Tibial artery (tissue), 4 donors: Measurements from ENCODE around the gene WLS.

ENCODE experiments used
- DNase-seq, 2 donors: peaks; one replicate each; pipeline ENCODE4 v3.0.0-alpha.2; 2019
- H3K27ac ChIP-seq, 2 donors: fragments of 200-600 bp; sonication (generic) in 1 of 2; 1 replicate in 1 of 2; 2 replicates in 1 of 2; pipeline ENCODE4 v1.5.1; 2018 to 2019; ENCODE audit warnings: mild to moderate bottlenecking in 1 of 2
- H3K27me3 ChIP-seq, 2 donors: fragments of 200-600 bp; sonication (generic) in 1 of 2; one replicate each; pipeline versions ENCODE4 v1.5.1 to v1.6.0; 2016 to 2019
- H3K36me3 ChIP-seq, 3 donors: fragments of 200-600 bp; sonication (generic) in 2 of 3; one replicate each; pipeline ENCODE4 v1.5.1; 2016 to 2019; ENCODE audit warnings: mild to moderate bottlenecking in 2 of 3
- H3K4me1 ChIP-seq, 4 donors: fragments of 200-600 bp; sonication (generic) in 2 of 4; 1 replicate in 3 of 4; 2 replicates in 1 of 4; pipeline ENCODE4 v1.5.1; 2016 to 2019
- H3K4me3 ChIP-seq, 2 donors: fragments of 200-600 bp; sonication (generic) in 1 of 2; 1 replicate in 1 of 2; 2 replicates in 1 of 2; pipeline ENCODE4 v1.5.1; 2018 to 2019; ENCODE audit warnings: mild to moderate bottlenecking in 2 of 2
- H3K9me3 ChIP-seq, 3 donors: fragments of 200-600 bp; sonication (generic) in 1 of 3; one replicate each; pipeline ENCODE4 v1.5.1; 2016 to 2019
- intact Hi-C: fragments of 100-400 bp; cut with DNase I; formaldehyde crosslinking; loops from one replicate; pipeline ENCODE4 v1.15.0; 2023; ENCODE audit warnings: low total_unique reads
- TF ChIP-seq, protein P1 (sequence below), 2 experiments: fragments of 200-600 bp in 1 of 2; fragments of 450-650 bp in 1 of 2; IDR thresholded peaks; one replicate each; pipeline ENCODE4 v1.5.1; 2017 to 2019; ENCODE audit warnings: antibody characterized with exemption in 2 of 2, mild to moderate bottlenecking in 1 of 2, moderate library complexity in 1 of 2

The WLS gene

DNA sequence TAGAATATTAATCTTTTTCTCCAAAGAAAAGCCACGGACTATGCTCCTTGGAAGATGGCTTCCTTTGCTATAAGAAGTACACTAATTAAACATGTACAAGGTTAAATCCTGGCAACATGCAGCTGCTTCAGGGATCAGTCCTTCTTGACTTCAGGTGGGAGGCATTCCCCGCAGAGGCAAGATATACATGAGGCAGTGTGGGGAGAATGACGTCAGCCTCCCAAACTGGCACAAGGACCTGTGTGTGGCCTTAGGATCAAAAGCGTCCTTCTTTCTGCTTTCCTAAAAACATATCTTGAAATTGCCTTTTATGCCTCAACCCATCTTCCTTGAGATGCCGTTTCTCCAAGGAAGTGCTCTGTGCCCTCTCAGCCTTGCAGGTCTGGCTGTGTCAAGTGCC, 90.3 kb downstream of the WLS start:
- Histone ChIP-seq H3K9me3 (no peaks in the 10 kb centered on the region), H3K27ac (peak overlapping the region; percentile 21 to 52), H3K4me3 (no peak overlapping the region), H3K27me3 (no peaks in the 10 kb centered on the region), H3K4me1 (peaks cover 0 to 22% (median 9%) of the 10 kb centered on the region in 4 donors), H3K36me3 (peaks cover 17 to 20% (median 18%) of the 10 kb centered on the region in 3 donors)
- DNase-seq: no peak
- intact Hi-C loops: no loop called here
- TF ChIP-seq, protein P1, sequence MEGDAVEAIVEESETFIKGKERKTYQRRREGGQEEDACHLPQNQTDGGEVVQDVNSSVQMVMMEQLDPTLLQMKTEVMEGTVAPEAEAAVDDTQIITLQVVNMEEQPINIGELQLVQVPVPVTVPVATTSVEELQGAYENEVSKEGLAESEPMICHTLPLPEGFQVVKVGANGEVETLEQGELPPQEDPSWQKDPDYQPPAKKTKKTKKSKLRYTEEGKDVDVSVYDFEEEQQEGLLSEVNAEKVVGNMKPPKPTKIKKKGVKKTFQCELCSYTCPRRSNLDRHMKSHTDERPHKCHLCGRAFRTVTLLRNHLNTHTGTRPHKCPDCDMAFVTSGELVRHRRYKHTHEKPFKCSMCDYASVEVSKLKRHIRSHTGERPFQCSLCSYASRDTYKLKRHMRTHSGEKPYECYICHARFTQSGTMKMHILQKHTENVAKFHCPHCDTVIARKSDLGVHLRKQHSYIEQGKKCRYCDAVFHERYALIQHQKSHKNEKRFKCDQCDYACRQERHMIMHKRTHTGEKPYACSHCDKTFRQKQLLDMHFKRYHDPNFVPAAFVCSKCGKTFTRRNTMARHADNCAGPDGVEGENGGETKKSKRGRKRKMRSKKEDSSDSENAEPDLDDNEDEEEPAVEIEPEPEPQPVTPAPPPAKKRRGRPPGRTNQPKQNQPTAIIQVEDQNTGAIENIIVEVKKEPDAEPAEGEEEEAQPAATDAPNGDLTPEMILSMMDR (IDR thresholded peaks at IDR 0.05): no peak

DNA sequence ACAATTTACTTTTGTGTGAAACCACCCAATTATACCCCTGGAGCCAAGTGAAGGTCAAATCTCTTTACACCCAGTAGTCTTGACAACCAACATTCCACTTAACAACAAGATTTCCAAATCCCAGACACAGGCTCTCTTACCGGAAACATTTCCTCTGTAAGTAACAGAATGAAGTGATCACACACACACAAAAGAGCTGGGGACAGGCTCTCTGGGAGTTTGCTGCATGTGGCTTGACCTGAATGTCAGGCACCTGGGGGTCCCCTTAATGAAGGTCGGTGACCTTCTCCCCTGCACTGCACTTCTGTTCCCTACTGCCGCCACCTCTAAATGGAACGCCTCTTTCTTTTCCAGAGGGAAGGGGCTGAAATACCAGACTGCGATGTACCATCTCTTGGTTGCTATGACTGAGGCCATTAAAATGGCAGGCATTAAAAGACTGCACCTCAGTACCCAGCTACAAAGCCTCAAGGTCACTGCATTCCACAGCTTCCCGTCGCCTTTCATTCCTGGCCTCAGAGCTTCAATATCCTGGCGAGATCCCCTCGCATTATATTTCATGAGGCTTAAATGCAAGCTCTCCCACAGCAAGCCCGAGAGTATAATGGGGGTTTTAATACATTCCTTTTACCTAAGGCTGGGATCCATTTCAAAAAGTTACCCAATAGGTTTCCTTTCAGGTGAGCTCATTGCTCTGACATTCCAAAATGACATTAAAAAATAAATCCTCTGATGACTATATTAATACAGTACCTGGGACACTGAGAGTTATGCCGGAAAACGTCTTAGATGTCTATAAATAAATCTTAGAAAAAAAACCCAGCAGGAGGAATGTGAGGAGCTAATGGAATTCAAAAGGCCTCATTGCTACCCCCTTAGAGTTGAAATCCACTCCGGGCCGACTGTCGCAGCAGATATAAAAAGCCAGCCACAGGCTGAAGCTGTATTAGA, 91.0 kb downstream of the WLS start:
- no peaks in the 10 kb centered on the region for H3K27me3 ChIP-seq
- peaks cover 19 to 27% (median 19%) of the 10 kb centered on the region in 3 donors for H3K36me3 ChIP-seq
- H3K4me3 ChIP-seq: no peak overlapping the region
- TF ChIP-seq, protein P1 (IDR thresholded peaks at IDR 0.05): no peak
- intact Hi-C loops: no loop called here
- H3K4me1 ChIP-seq: peaks cover 0 to 22% (median 9%) of the 10 kb centered on the region in 4 donors
- H3K27ac ChIP-seq: peak overlapping the region; percentile 21 to 52
- no peaks in the 10 kb centered on the region for H3K9me3 ChIP-seq
- no peak for DNase-seq

DNA sequence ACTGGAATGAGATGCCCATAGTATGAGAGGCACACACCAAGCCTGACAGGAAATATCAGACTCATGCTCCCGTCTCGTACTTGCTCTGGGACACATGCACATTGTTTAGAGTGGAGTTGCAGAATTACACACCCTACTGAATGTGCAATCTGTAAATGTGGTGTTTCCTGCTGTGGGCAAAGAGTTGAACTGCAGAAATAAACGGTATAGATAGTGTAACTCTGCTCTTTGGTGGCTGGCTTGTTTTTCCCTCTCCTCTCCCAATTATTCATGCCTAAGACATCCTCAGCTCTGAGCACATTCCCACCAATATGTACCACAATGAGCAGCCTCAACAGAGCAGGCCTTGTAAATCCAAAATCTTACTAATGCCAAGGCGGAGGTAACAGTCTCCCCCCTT, 91.8 kb downstream of the WLS start:
- intact Hi-C loops: no loop called here
- Histone ChIP-seq H3K9me3 (no peaks in the 10 kb centered on the region), H3K4me3 (no peak overlapping the region), H3K36me3 (peaks cover 13 to 31% (median 19%) of the 10 kb centered on the region in 3 donors), H3K27ac (peak overlapping the region in 1 of 2 donors; percentile 6), H3K27me3 (no peaks in the 10 kb centered on the region), H3K4me1 (peaks cover 0 to 22% (median 9%) of the 10 kb centered on the region in 4 donors)
- TF ChIP-seq, protein P1 (IDR thresholded peaks at IDR 0.05): no peak
- no peak for DNase-seq

DNA sequence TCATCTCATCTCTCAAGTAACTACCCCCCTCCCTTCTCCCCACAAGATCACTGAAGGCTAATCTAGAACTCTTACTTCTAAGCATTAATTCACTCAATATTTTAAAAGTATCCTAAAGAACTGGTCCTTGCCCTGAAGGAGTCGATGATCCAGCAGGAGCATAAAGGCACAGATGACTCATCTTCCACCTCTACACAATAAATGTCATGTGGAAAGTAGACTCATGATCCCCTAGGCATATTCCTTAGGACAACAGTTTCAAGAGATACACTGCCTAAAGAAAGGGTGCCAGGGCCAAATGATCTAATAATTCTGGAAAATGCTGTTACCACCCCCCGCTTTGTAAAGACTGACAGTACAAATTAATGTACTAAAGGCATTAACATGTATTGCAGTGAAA, 96.1 kb downstream of the WLS start:
- intact Hi-C loops: loop anchor here (5.0 kb wide), 1 partner anchor 1089 kb away; no protein-coding TSS in a partner anchor
- H3K4me3 ChIP-seq: no peak overlapping the region
- peaks cover 10 to 35% (median 15%) of the 10 kb centered on the region in 3 donors for H3K36me3 ChIP-seq
- H3K27ac ChIP-seq: no peak overlapping the region
- TF ChIP-seq, protein P1 (IDR thresholded peaks at IDR 0.05): no peak
- peaks cover 0 to 5% (median 3%) of the 10 kb centered on the region in 4 donors for H3K4me1 ChIP-seq
- DNase-seq: no peak
- H3K27me3 ChIP-seq: no peaks in the 10 kb centered on the region
- H3K9me3 ChIP-seq: no peaks in the 10 kb centered on the region

DNA sequence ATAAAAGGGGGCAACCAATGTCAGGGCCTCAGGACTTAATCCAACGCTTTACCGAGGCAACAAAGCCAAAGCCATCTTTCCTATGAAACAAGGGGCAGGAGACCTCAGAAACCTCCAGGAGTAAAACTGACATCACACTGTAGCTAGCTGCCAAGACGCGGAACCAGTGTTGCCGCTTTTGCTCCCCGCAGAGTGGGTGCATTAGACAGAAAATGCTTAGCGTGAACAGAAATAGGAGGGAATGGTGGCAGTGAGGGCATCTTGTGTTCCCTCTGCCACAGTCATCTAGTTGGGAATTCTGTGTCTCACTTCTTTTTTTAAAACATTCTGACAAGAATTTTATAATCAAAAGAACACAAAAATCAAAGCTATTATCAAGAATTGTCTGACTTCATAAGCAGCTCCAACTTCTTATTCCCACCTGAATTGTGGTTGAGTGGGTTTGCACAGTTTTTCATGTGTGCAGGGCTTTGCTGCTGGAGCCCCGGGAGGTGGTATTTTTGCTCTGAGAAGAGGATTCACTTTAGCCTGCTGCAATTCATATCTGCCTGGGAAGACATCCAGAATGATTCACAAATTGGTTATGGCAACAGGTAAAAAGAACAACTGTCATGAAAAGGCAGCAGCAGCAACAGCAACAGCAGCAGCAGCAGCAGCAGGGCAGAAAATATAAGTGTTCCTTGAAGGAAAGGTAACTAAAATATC, 99.7 kb downstream of the WLS start:
- DNase-seq: no peak
- Histone ChIP-seq H3K27me3 (no peaks in the 10 kb centered on the region), H3K9me3 (no peaks in the 10 kb centered on the region), H3K27ac (no peak overlapping the region), H3K4me1 (peaks cover 0 to 18% (median 3%) of the 10 kb centered on the region in 4 donors), H3K4me3 (no peak overlapping the region), H3K36me3 (peaks cover 10 to 35% (median 15%) of the 10 kb centered on the region in 3 donors)
- TF ChIP-seq, protein P1 (IDR thresholded peaks at IDR 0.05): no peak
- intact Hi-C loops: no loop called here
